Activated B cell treated with CpG ODN at 0.5 μM for 24 hours (primary cell): ENCODE results near the gene NCL. TPM values are rescaled to one million over a fixed set of nuclear protein-coding genes. Genes with fewer than 3 reads are reported as not detected.
"Not testable (repeated sequence)": the region's sequence is repeated elsewhere in the genome, so short reads cannot be mapped to it uniquely, and the experiment has no call there.

ENCODE experiments used
- ATAC-seq: fragments of 200-7000 bp; cut with Tn5 transposase; one replicate; pipeline ENCODE4 v1.10.0; 2021; ENCODE audit warnings: low read depth, mild to moderate bottlenecking, moderate library complexity
- CTCF ChIA-PET: fragments of 350-600 bp; sonication (Branson Sonifier 250); formaldehyde crosslinking; loops from one replicate; lab custom pipeline; 2021; ENCODE audit warnings: antibody characterized with exemption; lab: Charles Lee
- POLR2A ChIA-PET: fragments of 350-600 bp; sonication (Branson Sonifier 250); formaldehyde crosslinking; loops from one replicate; lab custom pipeline; 2021; ENCODE audit warnings: antibody characterized with exemption; lab: Charles Lee
- DNase-seq: peaks from one replicate; pipeline ENCODE4 v3.0.0; 2022
- H3K27ac Mint-ChIP-seq: one replicate; pipeline ENCODE4 v1.8.0; 2020; ENCODE audit warnings: mixed read lengths
- H3K27me3 Mint-ChIP-seq: one replicate; pipeline ENCODE4 v1.8.0; 2021; ENCODE audit warnings: mixed read lengths
- H3K36me3 Mint-ChIP-seq: one replicate; pipeline ENCODE4 v1.8.0; 2021; ENCODE audit warnings: low read depth, mixed read lengths
- H3K4me1 Mint-ChIP-seq: one replicate; pipeline ENCODE4 v1.8.0; 2021; ENCODE audit warnings: mixed read lengths
- H3K4me3 Mint-ChIP-seq: one replicate; pipeline ENCODE4 v1.8.0; 2020; ENCODE audit warnings: mild to moderate bottlenecking, mixed read lengths
- H3K9me3 Mint-ChIP-seq: one replicate; pipeline ENCODE4 v1.8.0; 2020; ENCODE audit warnings: mixed read lengths
- intact Hi-C: fragments of 100-400 bp; cut with micrococcal nuclease; formaldehyde crosslinking; loops from one replicate; pipeline ENCODE4 v1.15.1; 2024
- total RNA-seq: library from RNA; stranded (reverse); gene quantifications from 2 replicates; pipeline ENCODE4 v1.2.3, GENCODE V29; 2022

Gene NCL
- total RNA-seq, 1 donor from 2014 or later = 693 TPM

DNA sequence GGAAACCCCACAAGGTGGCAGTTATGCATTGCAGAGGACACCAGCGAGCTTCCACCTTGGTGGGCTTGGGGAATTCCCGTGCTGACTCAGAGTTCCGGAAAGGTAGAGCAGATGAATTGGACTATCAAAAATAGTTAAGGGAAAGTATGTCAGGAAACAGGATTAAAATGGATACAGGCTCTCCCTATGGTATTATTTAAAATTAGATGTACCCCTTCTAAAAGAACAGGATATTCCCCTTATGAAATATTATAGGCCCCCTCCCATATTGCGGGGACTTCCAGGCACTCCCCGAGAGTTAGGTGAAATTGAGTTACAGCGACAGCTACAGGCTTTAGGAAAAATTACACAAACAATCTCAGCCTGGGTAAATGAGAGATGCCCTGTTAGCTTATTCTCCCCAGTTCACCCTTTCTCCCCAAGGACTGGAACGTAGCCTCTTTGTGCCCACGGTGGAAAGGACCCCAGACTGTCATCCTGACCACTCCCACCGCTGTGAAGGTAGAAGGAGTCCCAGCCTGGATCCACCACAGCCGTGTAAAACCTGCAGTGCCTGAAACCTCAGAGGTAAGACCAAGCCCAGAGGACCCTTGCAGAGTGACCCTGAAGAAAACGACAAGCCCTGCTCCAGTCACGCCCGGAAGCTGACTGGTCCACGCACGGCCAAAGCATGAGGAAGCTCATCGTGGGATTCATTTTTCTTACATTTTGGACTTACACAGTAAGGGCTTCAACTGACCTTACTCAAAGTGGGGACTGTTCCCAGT lies 58.5 kb downstream of the NCL start:
- DNase-seq (peak; percentile 38), ATAC-seq (peak; percentile 89)
- not testable (repeated sequence) for H3K27me3 Mint-ChIP-seq, H3K9me3 Mint-ChIP-seq, H3K36me3 Mint-ChIP-seq
- Mint-ChIP-seq H3K4me3 (peak overlapping the region; percentile 76), H3K27ac (peak overlapping the region; percentile 77), H3K4me1 (peaks cover 15% of the 10 kb centered on the region)
- CTCF ChIA-PET = interaction anchor here (0.7 to 9.7 kb wide), 13 partner anchors 9 to 302 kb away, joined by 3 to 79 read pairs (median 5); no protein-coding TSS in a partner anchor
- POLR2A ChIA-PET = interaction anchor here (0.7 to 1.3 kb wide), 6 partner anchors 9 to 179 kb away, joined by 3 to 10 read pairs (median 4); partner anchors contain the start of gene NCL
- intact Hi-C loops = loop anchor here (1.0 to 2.0 kb wide), 6 partner anchors 10 to 178 kb away; partner anchors contain the start of gene B3GNT7

GRCh38 chr2:231404183-231404578 lies 60.1 kb downstream of the NCL start:
- H3K4me3 Mint-ChIP-seq, DNase-seq, H3K27ac Mint-ChIP-seq, ATAC-seq, H3K9me3 Mint-ChIP-seq, POLR2A ChIA-PET, H3K27me3 Mint-ChIP-seq: not testable (repeated sequence)
- Mint-ChIP-seq H3K4me1 (peaks cover 20% of the 10 kb centered on the region), H3K36me3 (peaks cover 21% of the 10 kb centered on the region)
- intact Hi-C loops = loop anchor here (2.0 kb wide), 1 partner anchor 155 kb away; no protein-coding TSS in a partner anchor
- CTCF ChIA-PET = interaction anchor here (0.8 to 4.1 kb wide), 4 partner anchors 11 to 301 kb away, joined by 3 to 24 read pairs (median 5); no protein-coding TSS in a partner anchor

Other genes starting within 250 kb of the NCL start
- gene B3GNT7, start 68.8 kb downstream of the NCL start, total RNA-seq = 23.7 and 24.4 TPM in 2 replicates
- gene NMUR1, start 66.0 kb upstream of the NCL start, total RNA-seq = not detected in 2 replicates
- not detected in 2 replicates for gene TEX44, start 128.4 kb upstream of the NCL start, total RNA-seq
- 1,531 and 1,680 TPM in 2 replicates for gene PTMA, start 244.0 kb upstream of the NCL start, total RNA-seq